IPS DF 4.7 (cell line): ENCODE measurements around the gene MARK3.
"Not testable (repeated sequence)": the region's sequence is repeated elsewhere in the genome, so short reads cannot be mapped to it uniquely, and the experiment has no call there.

Experiments used
- DNase-seq: peaks from one replicate; pipeline ENCODE4 v3.0.0-alpha.2; 2013; ENCODE audit warnings: low spot score; ENCODE audit errors: extremely low read depth

Gene MARK3

DNA sequence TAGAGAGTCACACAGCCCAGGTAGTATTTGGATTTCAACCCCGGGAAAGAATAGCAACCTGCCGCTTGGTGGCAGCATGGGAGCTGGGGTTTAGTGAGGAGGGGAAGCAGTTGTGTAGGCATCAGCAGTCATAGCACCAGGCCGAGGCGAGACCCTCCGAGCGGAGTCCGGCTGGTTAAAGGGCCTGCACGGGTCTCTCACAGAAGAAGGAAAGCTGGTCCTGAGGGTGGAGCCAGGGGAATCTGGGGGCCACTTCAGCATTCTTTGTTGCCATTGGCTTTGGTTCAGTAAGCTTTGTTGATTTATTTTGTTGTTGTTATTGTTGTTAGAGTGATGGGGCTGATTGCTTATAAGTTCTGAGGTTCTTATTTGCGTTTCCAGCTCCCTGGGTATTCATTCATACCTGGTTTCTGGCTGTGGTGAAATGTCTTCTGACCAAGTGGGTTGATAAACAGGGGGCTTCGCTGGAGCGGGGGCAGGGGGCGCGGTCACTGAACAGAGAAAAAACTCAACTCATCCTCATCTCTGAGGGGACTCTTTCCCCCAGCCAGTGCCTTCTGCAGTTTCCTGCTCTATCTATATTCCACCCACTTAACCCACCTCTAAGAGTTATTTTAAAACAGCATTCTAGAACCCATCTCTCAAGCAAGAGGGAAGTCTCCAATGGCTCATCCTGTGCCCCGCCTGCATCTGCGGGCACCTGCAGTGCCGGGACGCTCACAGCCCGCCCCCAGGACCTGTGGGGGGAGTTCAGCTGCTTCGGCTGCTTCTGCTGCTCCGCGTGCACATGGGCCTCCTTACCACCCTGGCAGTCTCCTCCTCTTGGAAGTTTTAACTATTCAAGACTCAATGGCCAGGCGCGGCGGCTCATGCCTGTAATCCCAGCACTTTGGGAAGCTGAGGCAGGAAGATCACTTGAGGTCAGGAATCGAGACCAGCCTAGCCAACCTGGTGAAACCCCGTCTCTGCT, 125.8 kb downstream of the MARK3 start:
- DNase-seq, result no peak

DNA sequence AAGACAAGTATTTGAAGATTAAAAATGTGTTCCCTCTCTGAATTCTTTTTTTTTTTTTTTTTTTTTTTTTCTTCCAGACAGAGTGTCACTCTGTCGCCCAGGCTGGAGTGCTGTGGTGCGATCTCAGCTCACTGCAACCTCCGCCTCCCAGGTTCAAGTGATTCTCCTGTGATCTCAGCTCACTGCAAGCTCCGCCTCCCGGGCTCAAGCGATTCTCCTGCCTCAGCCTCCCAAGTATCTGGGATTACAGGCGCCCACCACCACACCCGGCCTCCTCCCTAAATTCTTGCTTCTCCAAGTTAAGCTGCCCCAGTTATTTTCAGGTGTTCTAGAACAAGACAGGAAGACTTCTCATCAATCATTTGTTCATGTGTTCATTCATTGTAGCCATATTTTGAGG, 127.0 kb downstream of the MARK3 start:
- not testable (repeated sequence) for DNase-seq

DNA sequence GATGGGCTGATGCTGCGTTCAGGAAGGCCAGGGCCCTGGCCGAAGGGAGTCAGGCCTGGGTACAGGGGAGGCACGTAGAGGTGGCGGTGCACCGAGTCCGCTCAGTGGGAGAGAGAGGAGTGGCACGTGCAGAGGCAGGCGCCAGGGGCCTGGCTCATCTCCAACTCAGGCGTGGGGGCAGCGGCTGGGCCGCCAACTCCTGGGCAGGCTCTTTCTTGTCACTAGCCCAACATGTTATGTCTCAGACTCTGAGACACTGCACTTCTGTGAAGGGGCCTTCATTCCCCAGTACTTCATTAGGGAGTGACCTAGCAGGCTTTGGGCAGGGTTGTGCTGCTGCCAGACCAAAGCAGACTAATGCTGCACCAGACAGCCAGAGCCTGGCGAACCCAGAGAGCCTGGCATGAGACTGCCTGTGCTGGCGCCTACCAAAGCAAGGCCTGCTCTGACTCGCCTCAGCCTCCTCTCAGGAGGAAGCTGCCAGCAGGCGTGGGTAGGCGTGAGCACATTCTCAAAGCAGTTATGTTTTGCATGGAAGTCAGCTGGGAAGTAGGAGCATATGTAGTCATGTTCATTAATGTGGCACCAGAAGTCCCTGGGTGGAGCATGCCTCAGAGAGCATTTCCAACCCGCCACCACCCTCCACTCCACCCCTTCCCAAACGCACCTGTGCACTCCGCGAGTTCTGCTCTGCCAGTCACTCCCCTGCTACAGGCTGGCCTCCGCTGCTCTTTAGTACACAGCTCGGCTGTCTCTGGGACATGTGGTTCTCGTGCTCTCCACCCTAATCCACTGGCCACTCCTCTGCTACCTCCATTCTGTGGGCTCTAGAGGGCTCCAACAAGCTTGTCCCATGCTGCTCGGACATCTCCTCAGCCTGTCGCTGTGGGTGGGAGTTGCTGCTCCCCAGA, 127.7 kb downstream of the MARK3 start:
- no peak for DNase-seq

DNA sequence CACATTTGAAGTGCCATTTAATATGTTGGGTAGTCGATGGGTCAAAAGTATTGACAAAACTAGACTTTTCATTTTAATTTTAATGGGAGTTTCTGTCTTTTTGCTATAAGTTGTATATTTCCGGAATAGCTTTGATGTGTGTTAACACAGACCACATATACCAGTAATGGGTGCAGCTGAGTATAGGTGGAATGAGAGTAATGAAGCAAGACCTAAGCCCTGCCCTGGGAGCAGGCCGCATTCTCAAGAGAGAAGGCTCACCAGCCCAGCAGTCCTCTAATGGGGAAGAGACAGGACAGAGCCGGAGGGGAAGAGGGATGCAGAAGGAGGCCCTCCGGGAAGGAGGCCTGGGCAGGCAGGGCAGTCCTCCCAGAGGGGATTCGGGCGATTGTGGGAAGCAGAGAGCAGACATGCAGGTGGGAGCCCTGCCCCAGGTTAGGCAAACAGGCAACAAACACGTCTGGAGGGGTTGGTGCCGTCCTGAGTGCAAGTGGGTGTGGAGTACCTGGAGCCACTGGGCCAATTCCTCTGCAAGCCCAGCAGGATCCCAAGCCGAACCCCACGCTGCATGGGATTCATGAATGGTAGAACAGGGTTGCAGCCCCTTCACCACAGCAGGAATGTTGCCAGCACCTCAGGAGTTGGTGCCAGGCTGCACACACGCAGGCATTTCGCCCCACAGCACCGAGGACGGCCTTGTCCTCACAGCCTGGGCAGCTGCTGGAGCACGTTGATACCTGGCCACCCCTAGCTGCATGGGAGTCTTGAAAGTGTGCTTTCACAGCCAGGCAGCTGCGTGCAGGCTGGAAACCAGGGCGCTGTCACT, 129.6 kb downstream of the MARK3 start:
- DNase-seq, result no peak

DNA sequence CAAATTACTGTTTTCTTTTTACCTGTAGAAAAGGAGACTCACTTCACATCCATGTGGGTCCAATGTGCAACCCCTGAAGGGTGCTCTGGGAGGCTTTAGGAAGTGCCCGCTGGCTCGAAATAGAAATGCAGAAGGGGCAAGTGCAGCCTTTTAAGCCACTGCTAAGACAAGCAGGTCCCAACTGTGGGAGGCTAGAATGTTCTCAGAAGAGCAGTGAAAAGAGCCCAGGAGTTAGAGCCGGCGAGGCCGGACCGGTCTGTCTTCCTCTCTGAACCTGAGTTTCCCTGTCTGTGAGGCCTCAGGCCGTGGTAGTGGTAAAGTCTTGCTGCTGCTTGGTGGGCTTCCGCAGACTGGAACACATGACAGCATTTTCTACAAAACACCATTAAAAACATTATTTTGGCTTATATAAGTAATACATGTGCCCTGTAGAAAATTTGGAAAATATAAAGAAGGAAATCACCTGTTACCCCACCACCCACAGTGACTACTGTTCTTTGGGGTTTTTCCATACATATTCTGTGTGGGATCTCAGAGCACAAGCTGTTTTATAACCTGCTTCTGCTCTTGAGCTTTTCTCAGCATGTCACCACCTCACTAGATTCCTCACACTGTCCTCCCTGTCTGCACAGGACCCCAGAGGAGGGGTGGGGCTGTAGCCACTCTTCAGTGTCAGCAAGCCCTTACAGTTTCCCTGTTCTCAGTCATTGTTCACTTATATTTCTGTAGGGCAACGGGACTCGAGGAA, 131.4 kb downstream of the MARK3 start:
- DNase-seq, result no peak

DNA sequence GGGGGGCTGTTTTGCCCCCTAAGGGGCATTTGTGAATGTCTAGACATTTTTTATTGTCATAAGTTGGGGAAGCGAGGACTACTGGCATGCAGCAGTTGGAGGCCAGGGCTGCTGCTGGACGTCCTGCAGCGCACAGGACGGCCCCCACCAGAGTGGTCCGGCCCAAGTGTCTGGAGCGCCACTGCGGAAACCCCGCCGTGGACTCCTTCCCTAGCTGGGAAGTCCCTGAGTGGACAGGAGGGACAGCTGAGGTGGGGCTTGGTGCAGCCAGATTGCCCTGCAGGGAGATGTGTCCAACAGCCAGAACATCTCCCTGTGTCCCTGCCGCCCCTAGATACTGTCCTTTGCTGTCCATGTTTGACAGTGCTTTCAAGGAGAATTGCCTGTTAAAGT, 132.0 kb downstream of the MARK3 start:
- DNase-seq, result no peak

DNA sequence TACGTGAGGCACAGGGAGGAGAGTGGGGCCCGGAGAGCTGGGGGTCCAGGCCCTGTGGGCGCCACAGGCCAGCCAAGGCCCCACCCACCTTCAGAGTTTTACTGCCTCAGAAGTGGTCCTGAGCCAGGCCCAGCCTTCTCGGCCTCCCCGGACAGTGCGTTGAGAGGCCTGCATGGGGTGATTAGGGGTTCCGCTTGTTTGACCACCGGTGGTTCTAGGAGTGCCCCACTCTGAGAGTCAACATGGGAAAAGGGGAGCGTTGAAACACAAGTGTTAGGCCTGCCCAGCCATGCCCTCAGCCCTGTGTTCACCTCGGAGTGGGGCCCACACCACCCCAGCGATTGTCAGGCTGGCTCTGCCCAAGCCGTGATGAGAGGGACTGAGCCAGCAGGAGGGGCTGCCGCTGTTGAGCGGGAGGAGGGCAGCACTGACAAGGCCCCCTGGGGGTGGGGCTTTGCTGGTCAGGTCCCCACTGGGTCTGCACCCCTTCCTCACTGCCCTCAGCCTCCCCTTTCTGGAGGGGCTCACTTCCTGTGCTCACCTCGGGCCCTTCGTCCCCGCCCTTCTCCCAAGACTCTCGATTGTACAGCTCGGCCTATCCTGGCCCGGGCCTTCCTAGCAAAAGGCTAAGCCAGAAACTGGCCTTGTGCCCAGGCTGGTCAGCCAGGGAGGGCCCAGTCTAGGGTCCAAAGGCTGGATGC, 132.7 kb downstream of the MARK3 start:
- DNase-seq, result no peak

GRCh38 chr14:103518422-103519042, 133.3 kb downstream of the MARK3 start:
- no peak for DNase-seq

DNA sequence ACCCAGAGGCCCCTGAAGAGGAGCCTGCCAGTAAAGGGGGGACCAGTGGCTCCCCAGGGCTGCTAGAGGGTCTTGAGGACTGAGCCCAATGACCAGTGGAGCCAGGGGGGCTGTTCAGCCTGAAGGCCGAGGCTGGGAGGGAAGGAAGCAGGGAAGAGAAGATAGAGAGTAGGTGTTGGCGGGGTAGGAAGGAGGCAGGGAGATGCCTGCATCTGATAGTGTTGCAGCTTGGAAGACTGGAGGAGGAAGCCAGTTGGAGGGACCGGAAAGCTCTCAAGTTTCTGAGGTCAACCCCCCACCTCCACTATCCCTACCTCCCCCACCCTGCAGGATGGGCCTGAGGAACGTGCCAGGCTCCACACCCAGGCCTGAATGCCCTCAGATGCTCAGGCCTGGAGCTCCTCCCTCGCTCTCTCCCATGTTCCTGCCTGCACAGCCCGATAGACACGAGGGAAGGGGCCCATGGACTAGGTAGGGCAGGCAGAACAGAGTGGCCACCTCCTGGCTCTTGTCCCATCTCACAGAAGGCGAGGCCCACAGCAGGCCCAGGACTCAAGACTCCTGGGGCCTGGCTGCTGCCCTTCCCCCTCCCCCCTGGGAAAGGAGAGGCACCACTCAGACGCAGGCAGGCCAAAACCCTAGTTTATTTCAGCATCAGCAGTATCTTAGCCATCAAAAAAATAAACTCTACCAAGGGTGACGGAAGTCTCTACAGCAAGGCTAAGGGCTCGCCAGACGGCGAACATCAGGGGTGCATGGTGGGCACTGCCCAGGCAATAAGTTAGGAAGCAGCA, 134.0 kb downstream of the MARK3 start:
- no peak for DNase-seq

- DNase-seq, result no peak
Observed at GRCh38 chr14:103519837-103520212, 134.6 kb downstream of the MARK3 start.

GRCh38 chr14:103520269-103520656, 135.0 kb downstream of the MARK3 start:
- no peak for DNase-seq

- no peak for DNase-seq
Observed at GRCh38 chr14:103520657-103521437, 135.6 kb downstream of the MARK3 start.

GRCh38 chr14:103521438-103521950, 136.3 kb downstream of the MARK3 start:
- DNase-seq, result no peak

GRCh38 chr14:103521951-103522563, 136.8 kb downstream of the MARK3 start:
- no peak for DNase-seq

- DNase-seq, result no peak
Observed at GRCh38 chr14:103522649-103523574, 137.7 kb downstream of the MARK3 start, which contains the start of gene CKB. CKB (minus strand) TSS chr14:103522830; CDS start chr14:103522493, 337 bp downstream.

DNA sequence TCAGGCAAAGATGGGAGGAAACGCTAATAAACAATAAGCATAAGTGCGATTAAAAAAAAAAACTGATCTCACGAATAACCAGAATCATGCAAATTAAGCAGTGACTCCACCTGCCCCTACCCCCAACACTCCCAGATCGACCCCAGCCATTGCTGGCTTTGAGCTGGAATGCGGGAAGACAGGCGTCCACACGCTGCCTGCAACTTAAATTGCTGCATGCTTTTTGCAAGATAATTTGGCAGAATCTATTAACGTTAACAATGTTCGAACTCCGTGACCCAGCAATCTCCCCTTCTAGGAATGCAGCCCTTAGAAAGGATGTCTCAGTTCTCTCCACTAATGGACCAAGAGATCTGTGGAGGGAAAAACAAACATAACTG, 138.3 kb downstream of the MARK3 start:
- DNase-seq, result no peak
